DMS53 treated with DMSO at 0.1 percent for 48 hours (cell line): ENCODE data around the gene USH2A.

Experiments
- DNase-seq: peaks from one replicate; lab custom pipeline; 2025; ENCODE audit not compliant: unreplicated experiment; lab: John Stamatoyannopoulos, UW

The USH2A gene

DNA sequence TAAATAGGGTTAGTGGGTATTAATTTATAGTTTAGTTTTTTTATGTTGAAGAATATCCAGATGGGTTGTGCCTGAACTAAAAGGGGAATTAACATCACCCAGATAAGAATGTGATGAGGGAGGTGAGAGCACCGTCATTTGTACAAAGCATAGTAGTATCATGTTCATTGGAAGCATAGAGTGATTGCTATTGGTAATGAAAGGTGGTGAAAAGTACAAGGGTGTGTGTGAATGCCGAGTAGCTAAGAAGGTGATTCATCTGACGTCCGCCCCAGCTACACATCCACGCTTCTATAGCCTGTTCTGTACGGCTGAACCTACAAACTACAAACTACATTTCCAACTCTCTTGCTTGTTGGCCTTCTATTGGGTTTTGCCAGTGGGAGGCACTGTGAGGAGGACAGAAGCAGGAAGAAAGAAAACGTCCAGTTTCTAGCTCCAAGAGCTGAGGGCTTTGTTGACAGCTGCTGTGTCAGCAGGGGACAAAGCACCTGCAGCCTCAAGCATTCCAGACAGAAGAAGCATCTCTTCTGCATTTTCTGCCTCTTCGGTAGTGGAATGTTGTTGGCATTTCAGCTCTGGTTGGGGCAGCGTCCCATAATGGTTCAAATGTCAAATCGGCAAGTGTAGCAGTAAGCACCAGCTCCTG lies 451.3 kb downstream of the USH2A start:
- DNase-seq = no peak

DNA sequence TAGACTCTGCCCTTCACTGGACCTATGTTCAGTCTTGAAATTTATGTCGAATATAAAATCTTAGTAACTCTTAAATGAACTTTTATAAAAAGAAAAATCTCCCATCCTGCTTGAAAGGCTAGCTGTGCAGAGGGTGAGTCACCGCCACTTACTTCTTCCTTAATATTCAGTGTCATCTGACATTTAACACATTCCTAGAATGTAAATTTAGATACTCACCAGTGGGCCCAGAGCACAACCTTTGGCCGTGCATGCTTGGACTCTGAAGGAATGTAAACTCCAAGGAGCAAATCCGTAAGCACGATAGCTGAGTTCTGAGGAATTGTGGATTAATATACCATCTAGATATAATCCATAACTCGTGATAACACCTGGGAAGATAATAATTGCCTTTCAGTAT lies 452.8 kb downstream of the USH2A start:
- no peak for DNase-seq

DNA sequence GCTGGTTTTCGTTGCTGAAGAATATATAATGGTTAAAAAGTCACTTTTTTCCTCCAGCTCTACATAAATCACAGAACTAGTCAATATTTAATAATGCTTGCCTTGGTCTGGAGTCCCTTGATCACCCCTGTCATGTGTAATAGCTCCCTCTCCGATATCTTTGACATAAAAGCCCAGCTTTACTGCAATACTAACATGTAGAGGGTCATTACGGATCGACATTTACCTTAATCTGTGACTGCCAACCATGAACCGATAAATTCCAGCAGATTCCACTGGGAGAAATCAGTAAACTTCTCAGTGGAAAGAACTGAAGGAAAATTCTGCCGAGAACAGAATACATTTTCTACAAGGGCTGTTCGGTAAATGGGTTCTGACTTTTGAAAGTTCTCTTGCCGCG lies 459.6 kb downstream of the USH2A start:
- no peak for DNase-seq

- DNase-seq = no peak
These were observed 460.2 kb downstream of the USH2A start for GRCh38 chr1:215963040-215963439.

GRCh38 chr1:215958841-215959240 lies 464.4 kb downstream of the USH2A start:
- no peak for DNase-seq

DNA sequence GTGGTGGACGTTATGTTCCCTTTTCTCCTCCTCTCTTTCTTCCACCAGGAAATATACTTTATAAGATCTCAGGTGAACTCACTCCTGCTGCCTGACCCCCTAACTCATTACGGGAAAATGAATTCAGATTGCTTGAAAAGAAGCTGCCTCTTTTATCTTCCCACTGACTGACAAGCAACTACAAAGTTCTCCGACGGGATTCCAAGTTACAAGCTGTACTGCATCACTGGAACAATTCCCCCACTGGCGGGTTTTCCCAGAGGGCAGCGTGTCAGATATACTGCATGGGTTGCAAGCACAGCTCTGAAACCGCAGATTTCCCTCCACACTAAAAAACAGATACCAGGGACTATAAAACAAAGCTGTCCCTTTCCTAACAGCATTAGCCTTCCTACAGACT lies 465.6 kb downstream of the USH2A start:
- DNase-seq = no peak

DNA sequence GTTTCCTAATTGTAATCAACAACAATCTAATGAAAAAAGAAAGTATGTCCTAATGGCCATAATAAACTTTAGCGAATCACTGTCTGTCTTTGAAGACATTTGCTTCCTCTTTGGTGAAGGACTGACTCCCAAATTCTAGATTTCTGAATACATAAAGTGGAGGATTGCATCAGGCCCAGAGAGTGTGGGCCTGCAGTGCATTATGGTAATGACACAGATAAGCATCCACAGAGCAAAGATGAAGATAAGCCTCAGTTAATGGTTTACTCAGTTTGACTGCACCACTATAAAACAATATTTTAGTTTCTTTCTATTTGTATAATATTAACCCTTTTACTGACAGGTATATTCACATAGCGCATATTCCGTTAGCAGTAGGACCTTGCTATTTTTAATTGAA lies 490.7 kb downstream of the USH2A start:
- no peak for DNase-seq

GRCh38 chr1:215926670-215927069 lies 496.6 kb downstream of the USH2A start:
- DNase-seq = no peak

GRCh38 chr1:215923129-215923824 lies 500.0 kb downstream of the USH2A start:
- no peak for DNase-seq

GRCh38 chr1:215911406-215911968 lies 511.8 kb downstream of the USH2A start:
- no peak for DNase-seq

DNA sequence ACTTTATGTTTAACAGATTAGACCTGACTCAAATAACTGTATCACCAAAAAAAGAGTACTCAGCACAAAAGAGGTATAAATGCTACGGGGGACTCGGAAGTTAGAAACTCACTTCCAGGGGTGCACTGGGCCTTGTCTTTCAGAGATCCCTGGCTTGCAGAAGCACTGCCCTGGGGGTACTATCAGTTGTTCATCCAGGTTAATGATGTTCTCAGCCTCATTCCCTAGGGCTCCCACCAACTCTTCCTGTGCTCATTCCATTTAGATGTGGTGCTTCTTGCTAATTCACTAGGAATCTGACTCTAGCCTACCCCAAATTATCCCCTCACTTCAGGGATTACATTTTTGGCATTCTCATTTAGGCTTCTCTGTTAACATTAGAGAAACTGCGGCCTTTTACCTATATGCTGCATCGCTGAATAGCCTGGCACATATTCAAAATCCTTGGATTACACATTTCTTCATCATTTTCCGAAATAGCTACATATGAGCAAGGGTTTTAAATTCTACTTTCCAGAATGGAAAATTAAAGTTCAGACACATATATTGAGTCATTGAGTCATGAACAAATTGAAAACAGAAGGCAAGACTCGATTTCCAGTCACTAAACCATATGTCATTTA lies 517.6 kb downstream of the USH2A start:
- DNase-seq = no peak

GRCh38 chr1:215900684-215901083 lies 522.6 kb downstream of the USH2A start:
- DNase-seq = no peak

DNA sequence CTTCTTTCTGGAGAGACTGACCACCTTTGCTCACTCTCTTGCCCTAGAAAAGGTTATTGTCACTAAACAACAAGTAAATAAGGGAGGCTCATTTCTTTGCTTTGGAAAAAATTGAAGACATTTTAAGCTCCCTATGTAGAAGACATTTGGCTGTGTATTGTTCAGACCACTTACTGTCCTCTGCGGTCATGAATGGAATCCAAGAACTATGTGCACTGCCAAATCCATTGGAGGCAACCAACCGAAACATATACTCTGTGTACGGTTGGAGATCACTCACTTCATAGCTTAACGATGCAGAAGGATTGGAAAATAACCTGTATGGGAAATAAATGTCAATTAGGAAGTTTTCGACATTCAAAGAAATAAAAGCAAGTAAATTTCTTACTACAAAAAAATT lies 523.3 kb downstream of the USH2A start:
- DNase-seq = no peak

GRCh38 chr1:215895893-215896292 lies 527.4 kb downstream of the USH2A start:
- DNase-seq = no peak

DNA sequence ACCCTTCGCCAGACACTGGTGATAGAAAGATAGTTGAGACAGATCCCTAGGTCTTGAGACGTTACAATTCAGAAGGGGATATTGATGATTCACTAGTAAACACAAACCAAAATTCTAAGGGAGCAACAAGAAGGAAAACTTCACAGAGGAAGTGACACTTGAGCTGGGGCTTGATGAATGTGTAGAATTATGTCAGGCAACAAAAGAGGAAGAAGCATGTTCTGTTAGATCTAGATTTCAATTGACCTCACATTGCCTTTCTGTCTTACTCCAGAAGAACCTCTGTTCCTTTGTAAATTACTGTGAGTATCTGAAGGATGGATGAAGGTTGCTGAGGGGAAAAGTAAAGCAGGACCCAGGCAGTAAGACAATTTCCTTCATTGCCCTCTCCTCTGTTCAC lies 528.0 kb downstream of the USH2A start:
- DNase-seq = no peak

DNA sequence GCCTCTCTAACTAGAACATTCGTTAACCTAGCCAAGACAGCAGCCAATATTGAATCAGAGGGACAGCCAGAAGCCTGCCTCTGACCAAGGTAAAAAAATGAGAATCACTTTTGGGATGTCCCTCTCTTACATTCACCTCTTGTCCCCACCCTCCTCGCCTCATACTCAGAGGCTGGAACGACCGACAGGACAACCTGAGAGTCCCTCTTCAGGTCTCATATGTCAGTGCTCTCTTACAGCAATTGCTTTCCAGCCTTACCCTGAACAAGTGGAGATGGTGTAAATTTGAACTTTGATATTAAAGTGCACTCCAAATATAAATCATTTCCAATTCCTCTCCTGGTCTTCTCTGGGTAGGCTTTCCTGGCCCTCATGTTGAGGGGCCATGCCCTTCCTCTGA lies 528.6 kb downstream of the USH2A start:
- no peak for DNase-seq

GRCh38 chr1:215891266-215892057 lies 531.8 kb downstream of the USH2A start:
- DNase-seq = peak; percentile 68

GRCh38 chr1:215890438-215890837 lies 532.8 kb downstream of the USH2A start:
- DNase-seq = no peak

GRCh38 chr1:215889871-215890270 lies 533.4 kb downstream of the USH2A start:
- DNase-seq = no peak

DNA sequence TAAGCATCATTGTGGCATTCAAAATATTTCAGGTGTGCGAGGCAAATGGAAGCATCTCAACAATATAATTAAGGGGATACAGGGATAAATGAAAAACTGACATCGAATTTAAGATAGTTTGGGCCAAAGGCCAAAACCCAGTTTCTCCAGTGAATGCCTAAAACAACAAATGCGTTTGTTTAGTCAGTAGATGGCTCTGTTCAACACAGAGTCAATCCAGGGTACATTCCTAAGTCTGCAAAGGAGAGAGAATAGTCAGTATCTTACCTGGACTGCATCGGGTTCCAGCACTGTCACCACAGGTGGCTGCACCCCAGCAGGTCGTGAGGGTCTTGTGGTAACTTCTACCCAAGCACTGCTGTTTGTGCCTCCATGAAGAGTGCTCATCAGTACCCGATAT lies 535.1 kb downstream of the USH2A start:
- no peak for DNase-seq

- no peak for DNase-seq
These were observed 535.6 kb downstream of the USH2A start for GRCh38 chr1:215887627-215888026.
